Stimulated activated CD8-positive, alpha-beta memory T cell treated with anti-CD3 and anti-CD28 coated beads, Interleukin-4, amount 100 ng/mL, for 4 hours (primary cell): ENCODE results near the gene GNB5.
"Not testable (repeated sequence)": the region's sequence is repeated elsewhere in the genome, so short reads cannot be mapped to it uniquely, and the experiment has no call there.

ENCODE experiments used
- DNase-seq, 2 donors: peaks; one replicate each; pipeline ENCODE4 v3.0.0-alpha.2; 2020; ENCODE audit warnings: low read depth in 2 of 2, low spot score in 1 of 2

The GNB5 gene

DNA sequence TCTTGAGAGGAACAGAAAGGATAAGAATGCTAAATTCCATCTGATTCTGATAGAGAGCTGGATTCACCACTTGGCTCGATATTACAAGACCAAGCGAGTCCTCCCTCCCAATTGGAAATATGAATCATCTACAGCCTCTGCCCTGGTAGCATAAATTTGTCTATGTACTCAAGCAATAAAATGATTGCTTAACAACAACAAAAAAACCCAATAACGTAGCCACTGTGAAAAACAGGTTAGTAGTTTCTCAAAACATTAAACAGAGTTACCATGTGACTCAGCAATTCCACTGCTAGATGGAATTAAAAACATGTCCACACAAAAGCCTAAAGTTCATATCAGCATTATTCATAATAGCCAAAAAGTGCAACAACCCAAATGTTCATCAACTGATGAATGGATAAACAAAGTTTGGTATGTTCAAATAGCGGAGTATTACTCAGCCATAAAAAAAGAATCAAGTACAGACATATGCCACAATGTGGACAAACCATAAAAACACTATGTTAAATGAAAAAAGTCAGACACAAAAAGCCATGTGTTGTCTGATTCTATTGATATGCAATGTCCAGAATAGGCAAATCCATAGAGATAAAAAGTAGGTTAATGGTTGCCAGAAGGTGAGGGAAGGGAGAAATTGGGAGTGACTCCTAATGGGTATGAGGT is 95.5 kb downstream of the GNB5 start:
- no peak for DNase-seq

GRCh38 chr15:52094811-52095584 is 96.2 kb downstream of the GNB5 start:
- DNase-seq, result no peak

- no peak for DNase-seq
Measured at GRCh38 chr15:52093539-52094510, 97.4 kb downstream of the GNB5 start.

- no peak for DNase-seq
Measured at GRCh38 chr15:52093167-52093538, 98.0 kb downstream of the GNB5 start.

DNA sequence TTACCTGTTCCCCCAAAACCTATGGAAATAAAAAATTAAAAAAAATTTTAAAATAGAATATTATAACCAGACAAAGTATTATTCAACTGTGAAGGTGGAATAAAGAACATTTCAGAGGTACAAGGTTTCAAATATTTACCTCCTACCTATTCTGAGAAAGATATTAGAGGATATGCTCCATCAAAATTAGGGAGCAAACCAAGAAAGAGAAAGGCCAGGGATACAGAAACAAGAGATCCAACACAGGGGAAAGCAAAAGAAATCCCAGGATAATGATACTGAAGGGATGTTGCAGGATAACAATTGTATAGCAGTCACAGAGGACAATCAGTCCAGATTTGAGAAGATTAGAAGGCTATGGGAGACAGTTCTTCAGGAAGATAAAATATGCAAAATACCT is 101.0 kb downstream of the GNB5 start:
- no peak for DNase-seq

DNA sequence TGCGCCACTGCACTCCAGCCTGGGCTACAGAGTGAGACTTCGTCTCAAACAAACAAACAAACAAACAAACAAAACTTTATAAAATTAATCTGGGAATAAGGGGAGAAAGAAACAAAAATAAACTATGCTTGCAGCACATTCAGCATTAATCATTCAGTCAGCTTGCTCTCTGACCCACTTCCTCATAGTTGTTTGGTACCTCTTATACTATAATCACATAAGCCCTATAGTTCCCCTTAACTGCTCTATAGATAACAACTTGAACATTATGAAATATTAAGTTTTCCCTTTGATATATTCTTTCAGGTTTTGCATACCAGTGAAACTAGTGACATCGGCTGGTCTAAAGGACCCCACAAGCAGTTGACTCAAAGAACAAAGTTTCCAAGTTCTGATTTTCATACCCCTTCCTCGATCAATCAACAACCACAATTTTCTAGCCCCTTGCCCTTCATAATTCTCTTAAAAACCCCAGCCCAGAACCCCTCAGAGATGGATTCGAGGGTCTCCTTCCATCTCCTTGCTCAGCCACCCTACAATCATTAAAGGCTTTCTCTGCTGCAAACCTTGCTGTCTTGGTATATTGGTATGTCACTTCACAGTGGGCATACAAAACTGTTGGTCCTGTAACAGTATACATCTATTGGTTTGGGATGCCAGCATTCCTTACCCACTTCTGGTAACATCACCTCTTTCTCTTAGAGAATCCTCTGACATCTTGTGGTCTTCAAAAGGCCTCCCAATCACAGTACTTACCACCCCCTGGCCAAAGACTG is 105.0 kb downstream of the GNB5 start:
- DNase-seq, result no peak

DNA sequence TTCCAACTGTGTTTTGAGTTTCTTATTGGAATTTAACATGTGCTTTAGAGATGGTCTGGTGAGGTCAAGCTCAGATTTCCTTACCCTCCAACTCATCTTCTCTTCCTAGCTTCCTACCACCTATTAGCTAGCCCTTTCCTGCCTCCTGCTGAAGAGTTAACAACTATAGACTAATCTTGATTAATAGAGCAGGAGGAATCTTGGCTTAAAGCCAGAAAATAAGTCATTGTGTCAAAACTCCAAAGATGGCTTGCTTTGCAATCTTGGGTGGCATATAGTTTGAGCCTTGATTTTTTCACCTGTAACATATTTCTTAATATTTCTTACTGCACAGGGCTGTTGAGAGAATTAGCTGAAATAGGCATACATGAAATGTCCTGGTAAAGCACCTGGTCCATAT is 105.9 kb downstream of the GNB5 start:
- no peak for DNase-seq

DNA sequence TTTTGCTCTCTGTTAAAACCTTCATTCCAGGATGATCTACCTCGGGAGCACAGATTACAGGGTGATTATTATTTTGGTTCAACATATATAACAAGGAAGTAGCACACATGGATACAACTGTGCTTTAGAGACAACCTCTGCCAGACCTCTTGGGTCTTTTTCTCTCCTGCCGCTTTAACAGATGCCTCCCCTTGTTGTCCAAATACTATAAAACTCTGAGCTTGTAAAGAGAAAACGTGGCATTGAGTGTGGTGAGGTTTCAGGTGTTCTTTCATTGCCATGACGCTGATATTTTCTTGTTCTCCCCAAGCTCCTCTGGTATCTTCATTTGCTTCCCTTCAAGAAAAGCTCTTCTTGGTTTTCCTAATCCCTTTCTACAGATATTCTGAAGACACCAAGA is 107.6 kb downstream of the GNB5 start:
- DNase-seq, result no peak

GRCh38 chr15:52083037-52083359 is 108.2 kb downstream of the GNB5 start:
- DNase-seq, result not testable (repeated sequence)

DNA sequence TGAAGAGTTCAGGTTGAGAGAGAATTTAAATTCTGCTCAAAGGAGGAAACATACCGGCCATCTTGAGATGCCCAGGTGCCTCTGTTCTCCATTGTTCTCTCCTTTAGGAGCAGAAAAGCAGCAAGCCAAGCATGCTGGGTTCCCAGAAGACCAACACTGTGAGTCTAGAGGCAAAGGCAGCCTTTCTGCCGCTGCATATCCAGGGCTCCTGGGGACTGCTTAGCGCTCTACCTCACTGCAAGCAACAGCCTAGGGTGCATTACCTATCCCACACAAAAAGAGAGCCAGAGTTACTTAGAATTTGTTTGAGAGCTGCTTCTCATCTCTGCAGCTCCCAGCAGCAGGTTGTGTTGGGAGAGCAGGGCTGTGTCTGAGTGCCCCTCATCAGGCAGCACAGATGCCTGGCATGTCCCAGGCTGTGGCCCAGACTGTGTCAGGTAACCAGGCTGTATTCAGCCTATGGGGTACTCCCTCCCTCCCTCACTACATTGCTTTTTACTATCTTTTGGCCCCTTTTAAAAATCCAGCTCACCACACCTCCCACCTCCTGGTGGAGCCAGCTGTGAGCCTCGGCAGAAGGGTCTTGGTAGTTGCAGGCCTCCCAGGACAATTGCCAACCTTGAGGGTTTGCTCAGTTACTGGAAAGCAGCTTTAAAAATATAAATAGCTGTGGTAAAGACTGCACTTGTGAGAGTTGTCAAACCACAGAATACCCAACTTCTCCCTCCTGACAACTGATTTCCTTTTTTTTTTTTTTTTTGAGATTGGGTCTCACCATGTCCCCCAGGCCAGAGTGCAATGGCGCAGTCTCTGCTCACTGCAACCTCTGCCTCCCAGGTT is 108.8 kb downstream of the GNB5 start:
- no peak for DNase-seq

DNA sequence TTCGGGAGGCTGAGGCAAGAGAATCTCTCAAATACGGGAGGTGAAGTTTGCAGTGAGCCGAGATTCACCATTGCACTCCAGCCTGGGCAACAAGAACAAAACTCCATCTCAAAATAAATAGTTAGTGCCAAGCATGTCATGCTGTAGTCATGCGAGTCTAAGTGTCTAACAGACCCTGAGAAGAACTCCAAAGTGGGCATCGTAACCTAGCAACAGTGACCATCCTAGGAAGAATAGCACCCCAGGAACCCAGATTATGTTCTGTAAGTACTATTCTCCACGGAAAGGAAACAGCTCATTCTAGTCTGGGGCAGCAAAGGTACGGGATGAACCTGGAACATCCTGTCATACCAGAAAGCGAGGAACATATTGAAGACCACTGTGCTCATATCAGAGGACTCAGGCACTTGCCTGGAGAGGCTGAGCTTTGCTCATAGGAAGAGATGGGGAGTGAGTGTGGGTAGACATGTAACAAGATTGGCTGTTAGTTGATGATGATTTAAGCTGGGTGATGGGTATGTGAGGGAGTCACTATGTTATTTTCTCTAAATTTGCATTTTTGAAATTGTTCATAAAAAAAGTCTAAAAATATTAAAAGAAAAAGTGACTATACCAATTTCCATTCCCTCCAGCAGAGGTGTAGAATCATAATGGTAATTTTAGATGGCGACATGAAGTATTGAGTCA is 110.3 kb downstream of the GNB5 start:
- no peak for DNase-seq

GRCh38 chr15:52080031-52080430 is 111.2 kb downstream of the GNB5 start:
- DNase-seq, result no peak

- DNase-seq, result peak; percentile 50 to 85
Measured at GRCh38 chr15:52078876-52079700, 112.1 kb downstream of the GNB5 start.

DNA sequence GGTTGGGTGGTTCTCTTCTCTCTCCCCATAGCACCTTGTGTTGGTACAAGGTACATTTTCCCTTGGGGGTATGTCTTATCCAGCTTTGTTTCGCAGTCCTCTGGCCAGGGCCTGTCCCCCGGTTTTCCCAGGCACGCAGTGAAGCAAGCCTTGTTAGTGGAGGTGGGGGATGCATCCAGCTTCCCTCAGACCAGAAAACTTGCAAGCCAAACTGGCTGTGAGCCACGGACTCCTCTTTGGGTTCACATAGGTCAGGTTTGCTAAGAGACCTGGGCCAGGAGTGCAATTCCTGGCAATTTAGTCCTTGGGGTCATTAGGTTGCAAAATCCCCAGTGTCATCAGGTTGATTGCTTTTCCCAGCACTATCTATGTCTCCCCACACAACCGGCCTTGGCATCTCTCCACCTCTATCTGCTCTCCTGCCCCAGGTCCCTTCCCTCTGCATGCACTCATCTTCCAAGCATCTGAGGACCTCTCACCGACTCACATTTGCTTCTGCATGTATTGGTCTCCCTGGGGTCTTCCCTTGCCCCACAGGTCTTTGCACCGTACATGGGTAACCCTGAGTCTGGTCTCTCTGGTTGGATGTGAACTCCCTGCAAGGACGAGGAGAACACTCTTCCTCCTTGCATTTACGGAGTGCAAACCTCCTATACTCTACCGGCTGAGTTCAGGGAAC is 112.9 kb downstream of the GNB5 start:
- DNase-seq, result no peak

DNA sequence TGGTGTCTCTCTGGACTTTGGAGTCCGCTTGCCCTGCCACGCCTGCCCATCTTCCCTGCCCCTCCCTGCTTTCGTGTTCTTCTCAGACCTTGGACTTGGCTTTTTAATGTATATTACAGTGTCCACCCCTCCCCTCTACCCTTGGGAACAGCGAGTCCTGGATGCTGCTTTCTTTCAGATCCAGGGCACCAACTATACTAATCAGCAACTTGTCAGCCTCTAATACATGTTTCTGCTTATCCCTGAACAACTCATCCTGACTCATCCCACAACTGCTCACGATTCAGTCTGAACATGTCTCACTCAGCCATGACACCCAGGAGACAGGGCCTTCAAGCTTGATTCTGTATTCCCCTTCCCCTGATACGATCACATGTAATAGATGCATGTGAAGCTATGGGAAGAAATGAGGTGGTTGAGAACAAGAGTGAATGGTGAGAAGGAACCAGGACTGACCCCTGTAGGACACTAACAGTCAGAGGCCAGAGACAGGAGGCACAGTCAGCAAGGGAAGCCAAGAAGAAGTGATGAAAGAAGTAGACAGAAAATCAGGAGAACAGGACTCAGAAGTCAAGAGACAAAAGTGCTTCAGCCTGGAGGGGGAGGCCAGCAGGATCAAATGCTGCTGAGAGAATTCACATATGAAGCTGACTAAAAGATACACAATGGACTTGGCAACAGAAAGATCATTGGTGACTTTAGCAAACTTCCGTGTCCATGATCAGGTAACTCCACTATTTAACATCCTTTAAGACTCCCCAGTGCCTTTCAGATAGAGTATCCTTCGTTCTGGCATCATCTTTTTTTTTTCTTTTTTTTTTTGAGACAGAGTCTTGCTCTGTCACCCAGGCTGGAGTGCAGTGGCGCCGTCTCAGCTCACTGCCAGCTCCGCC is 114.1 kb downstream of the GNB5 start:
- DNase-seq, result no peak

DNA sequence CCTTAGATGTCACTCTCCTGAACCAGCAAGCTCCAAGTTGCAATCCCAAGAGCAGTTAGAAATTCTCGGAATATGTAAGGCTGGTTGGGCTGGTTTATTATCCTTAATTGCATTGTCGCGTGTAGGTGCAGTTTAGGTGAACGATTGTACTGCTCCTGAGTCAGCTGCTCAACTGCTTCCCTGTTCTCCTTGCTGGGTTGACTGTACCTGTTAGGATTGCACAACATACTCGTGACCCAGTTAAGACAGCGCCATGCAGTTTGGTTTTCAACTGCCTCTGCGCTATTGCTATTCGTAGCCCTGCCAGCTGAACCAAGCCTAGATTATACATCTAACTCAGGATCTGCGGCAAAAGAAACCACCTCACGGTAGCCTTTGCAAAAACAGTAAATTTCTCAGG is 119.6 kb downstream of the GNB5 start:
- DNase-seq, result no peak

- no peak for DNase-seq
Measured at GRCh38 chr15:52069559-52069958, 121.6 kb downstream of the GNB5 start.
